ENCODE data around the gene OR10A3. TPM values are rescaled to one million over a fixed set of nuclear protein-coding genes. Genes with fewer than 3 reads are reported as not detected.

The OR10A3 gene
- total RNA-seq, 4 donors from 2014 or later: not detected

DNA sequence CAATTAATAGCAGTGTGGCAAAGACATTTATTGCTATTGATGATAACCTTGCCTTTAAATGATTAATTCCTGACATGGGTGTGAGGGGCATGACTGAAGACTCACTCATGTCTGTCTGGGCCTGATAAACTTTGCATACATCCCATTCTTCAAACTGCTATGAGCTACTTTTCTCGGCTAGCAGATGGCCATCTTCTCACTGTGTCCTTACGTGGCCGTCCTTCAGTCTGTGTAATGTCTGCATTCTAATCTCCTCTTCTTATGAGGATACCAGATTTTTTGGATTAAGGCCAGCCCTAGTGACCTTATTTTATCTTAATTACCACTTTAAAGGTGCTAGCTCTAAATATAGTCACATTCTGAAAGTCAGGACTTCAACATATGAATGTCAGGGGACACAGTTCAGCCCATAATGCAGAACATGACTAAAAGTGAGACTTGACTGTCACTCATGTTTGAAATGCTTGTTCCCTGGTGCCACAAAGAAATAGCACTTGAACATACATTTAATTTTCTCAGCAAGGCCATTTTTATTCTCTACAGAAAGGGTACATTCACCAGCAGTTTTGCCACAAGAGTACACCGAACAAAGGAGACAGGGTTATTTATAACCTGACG lies 42.7 kb downstream of the OR10A3 start:
- H3K27me3 ChIP-seq: no peaks in the 10 kb centered on the region
- H3K4me3 ChIP-seq: no peak overlapping the region
- DNase-seq: no peak
- H3K36me3 ChIP-seq: no peaks in the 10 kb centered on the region
- H3K9me3 ChIP-seq: no peaks in the 10 kb centered on the region
- H3K27ac ChIP-seq: no peak overlapping the region
- TF ChIP-seq POLR2A (IDR thresholded peaks at IDR 0.05): no peak
- TF ChIP-seq, protein P1, sequence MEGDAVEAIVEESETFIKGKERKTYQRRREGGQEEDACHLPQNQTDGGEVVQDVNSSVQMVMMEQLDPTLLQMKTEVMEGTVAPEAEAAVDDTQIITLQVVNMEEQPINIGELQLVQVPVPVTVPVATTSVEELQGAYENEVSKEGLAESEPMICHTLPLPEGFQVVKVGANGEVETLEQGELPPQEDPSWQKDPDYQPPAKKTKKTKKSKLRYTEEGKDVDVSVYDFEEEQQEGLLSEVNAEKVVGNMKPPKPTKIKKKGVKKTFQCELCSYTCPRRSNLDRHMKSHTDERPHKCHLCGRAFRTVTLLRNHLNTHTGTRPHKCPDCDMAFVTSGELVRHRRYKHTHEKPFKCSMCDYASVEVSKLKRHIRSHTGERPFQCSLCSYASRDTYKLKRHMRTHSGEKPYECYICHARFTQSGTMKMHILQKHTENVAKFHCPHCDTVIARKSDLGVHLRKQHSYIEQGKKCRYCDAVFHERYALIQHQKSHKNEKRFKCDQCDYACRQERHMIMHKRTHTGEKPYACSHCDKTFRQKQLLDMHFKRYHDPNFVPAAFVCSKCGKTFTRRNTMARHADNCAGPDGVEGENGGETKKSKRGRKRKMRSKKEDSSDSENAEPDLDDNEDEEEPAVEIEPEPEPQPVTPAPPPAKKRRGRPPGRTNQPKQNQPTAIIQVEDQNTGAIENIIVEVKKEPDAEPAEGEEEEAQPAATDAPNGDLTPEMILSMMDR (IDR thresholded peaks at IDR 0.05): no peak
- no peaks in the 10 kb centered on the region for H3K4me1 ChIP-seq

DNA sequence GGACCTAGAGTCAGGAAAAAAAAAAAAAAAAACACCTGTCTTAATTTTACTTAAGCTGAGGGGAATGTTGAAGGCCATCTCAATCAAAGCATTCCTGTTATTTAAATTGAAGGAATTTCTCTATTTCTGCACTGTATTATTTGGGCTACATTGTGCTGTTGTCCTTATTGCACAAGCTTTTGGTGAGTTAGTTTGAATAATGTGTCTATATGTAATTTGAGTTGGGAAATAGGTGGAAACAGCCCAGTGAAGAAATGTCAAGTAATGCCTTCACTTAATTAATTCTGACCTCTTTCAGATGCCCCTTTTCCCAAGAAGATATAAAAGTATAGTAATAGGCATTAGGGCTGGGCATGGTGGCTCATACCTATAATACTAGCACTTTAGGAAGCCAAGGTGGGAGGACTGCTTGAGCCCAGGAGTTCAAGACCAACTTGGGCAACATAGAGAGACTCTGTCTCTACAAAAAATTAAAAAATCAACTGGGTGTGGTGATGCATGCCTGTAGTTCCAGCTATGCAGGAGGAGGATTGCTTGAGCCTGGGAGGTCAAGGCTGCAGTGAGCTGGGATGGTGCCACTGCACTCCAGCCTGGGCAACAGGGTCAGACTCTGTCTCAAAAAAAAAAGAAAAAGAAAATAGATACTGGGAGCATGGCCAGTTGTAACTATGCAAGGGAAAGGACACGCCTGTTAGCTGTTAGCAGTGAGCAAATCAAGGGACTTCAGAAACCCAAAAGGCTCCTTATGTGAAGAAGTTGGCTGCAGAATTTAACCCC lies 45.3 kb downstream of the OR10A3 start:
- Histone ChIP-seq H3K9me3 (no peaks in the 10 kb centered on the region), H3K4me1 (peaks cover 0 to 9% (median 2%) of the 10 kb centered on the region in 4 donors), H3K4me3 (no peak overlapping the region), H3K27me3 (no peaks in the 10 kb centered on the region), H3K36me3 (no peaks in the 10 kb centered on the region), H3K27ac (no peak overlapping the region)
- TF ChIP-seq POLR2A (IDR thresholded peaks at IDR 0.05): no peak
- TF ChIP-seq, protein P1 (IDR thresholded peaks at IDR 0.05): no peak
- no peak for DNase-seq

DNA sequence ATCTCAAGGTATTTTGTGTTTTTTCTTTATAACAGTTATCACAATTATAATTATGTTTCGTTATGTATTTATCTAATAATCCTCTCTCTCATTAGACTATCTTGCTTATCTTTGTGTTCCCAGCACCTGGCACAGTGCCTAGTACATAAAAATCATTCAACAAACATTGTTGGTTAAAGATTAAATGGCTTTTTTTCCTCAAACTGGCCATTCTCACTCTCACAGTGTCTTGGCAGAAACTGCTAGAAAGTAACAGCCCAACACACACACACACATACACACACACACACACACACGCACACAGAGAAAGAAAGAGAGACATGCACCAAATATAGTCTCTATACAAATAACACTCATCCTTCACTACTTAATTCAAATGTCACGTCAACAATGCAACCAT lies 47.3 kb downstream of the OR10A3 start:
- H3K4me3 ChIP-seq: no peak overlapping the region
- TF ChIP-seq, protein P1 (IDR thresholded peaks at IDR 0.05): no peak
- no peak for TF ChIP-seq POLR2A (IDR thresholded peaks at IDR 0.05)
- peak overlapping the region in 2 of 4 donors; percentile 76 to 82 for H3K27ac ChIP-seq
- H3K4me1 ChIP-seq: peaks cover 0 to 9% (median 2%) of the 10 kb centered on the region in 4 donors
- no peaks in the 10 kb centered on the region for H3K27me3 ChIP-seq
- DNase-seq: no peak
- no peaks in the 10 kb centered on the region for H3K36me3 ChIP-seq
- H3K9me3 ChIP-seq: no peaks in the 10 kb centered on the region

DNA sequence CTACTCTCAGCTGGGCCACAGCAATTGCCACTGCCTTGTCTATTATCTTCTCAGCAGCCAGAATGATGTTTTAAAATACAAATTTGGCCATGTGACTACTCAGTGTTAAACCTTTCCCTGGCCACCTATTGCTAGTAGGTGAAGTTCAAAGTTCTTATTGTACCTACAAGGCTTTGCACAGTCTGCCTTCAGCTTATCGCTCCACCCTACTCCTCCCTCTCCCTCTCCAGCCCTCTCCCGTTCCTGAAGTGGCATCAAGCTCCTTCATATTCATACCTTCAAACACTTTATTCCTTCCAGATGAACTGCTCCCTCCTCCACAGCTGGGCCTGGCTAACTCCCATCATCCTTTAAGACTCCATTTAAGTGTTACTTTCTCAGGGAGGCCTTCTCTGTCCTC lies 47.7 kb downstream of the OR10A3 start:
- Histone ChIP-seq H3K27me3 (no peaks in the 10 kb centered on the region), H3K36me3 (no peaks in the 10 kb centered on the region), H3K4me3 (peak overlapping the region in 1 of 4 donors; percentile 10), H3K4me1 (peaks cover 0 to 9% (median 2%) of the 10 kb centered on the region in 4 donors), H3K9me3 (no peaks in the 10 kb centered on the region), H3K27ac (peak overlapping the region in 3 of 4 donors; percentile 6 to 82 (median 76))
- peak in 1 of 3 donors; percentile 70 for DNase-seq
- TF ChIP-seq POLR2A (IDR thresholded peaks at IDR 0.05): no peak
- TF ChIP-seq, protein P1 (IDR thresholded peaks at IDR 0.05): no peak

DNA sequence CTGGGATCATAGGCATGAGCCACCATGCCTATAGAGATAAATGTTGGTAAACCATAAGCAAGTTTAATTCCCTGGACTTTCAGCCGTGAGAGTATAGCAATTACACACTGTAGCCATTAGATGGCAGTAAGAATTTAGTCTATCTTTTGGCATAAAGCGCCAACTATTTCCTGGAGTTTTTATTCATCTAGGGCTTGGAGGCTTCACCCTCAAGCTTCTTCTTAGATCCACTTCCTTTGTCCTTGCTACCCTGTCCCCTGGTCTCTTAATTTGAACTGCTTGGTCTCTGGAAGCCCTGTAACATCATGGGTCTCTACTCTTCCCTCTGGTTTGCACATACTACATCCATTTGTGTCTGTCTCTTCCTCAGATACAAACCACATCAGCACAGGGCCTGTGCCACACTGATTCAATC lies 48.7 kb downstream of the OR10A3 start:
- Histone ChIP-seq H3K36me3 (no peaks in the 10 kb centered on the region), H3K4me3 (peak overlapping the region in 1 of 4 donors; percentile 10), H3K27ac (peak overlapping the region in 3 of 4 donors; percentile 6 to 82 (median 76)), H3K4me1 (peaks cover 0 to 9% (median 2%) of the 10 kb centered on the region in 4 donors), H3K27me3 (no peaks in the 10 kb centered on the region), H3K9me3 (no peaks in the 10 kb centered on the region)
- TF ChIP-seq, protein P1 (IDR thresholded peaks at IDR 0.05): peak in 5 of 6 experiments; percentile 33 to 95 (median 88)
- TF ChIP-seq POLR2A (IDR thresholded peaks at IDR 0.05): no peak
- DNase-seq: no peak

All from Peyer's patch (tissue), 4 donors.